Measurements from ENCODE around the gene TPO. TPM values are rescaled to one million over a fixed set of nuclear protein-coding genes. Genes with fewer than 3 reads are reported as not detected.

Gene TPO
- total RNA-seq, 1 experiment from 2014 or later = not detected

- Histone ChIP-seq H3K79me1 (ENCODE audit: insufficient read depth, low read depth, low read length, poor library complexity, severe bottlenecking) (no peaks in the 10 kb centered on the region), H2BK120ac (ENCODE audit: low read depth, low read length, poor library complexity, severe bottlenecking) (no peak overlapping the region), H2AK5ac (ENCODE audit: insufficient read length, low read length) (no peak overlapping the region), H3K56ac (ENCODE audit: insufficient read length, low read depth, low read length) (no peak overlapping the region), H2BK20ac (ENCODE audit: low read depth, low read length, poor library complexity, severe bottlenecking) (no peak overlapping the region), H3K18ac (ENCODE audit: insufficient read length, low read depth, low read length) (no peak overlapping the region), H3K4ac (ENCODE audit: low read depth, low read length) (no peak overlapping the region), H3K27me3 (ENCODE audit: insufficient read depth, low read length) (no peaks in the 10 kb centered on the region), H4K20me1 (ENCODE audit: control insufficient read depth, insufficient read depth, insufficient read length) (no peaks in the 10 kb centered on the region), H3K4me2 (ENCODE audit: insufficient read depth, insufficient read length, low read length) (no peak overlapping the region), H3K4me1 (ENCODE audit: insufficient read depth, low read length) (peaks cover 3% of the 10 kb centered on the region; the same call in 1 of the 2 replicates), H3K79me2 (ENCODE audit: insufficient read depth, low read length) (no peaks in the 10 kb centered on the region), H4K91ac (ENCODE audit: insufficient read length, low read depth, low read length) (no peak overlapping the region), H2AFZ (ENCODE audit: low read length) (no peak overlapping the region), H3K9me3 (ENCODE audit: control insufficient read depth, low read depth, low read length) (no peaks in the 10 kb centered on the region), H2BK12ac (ENCODE audit: insufficient read length, low read depth, low read length) (no peak overlapping the region), H3T11ph (ENCODE audit: low read length) (no peak overlapping the region), H2BK15ac (ENCODE audit: low read depth, low read length) (no peak overlapping the region), H3K23ac (ENCODE audit: insufficient read length, low read depth, low read length) (no peak overlapping the region), H4K8ac (replicated peaks; ENCODE audit: insufficient read length, low read depth, low read length) (no peak overlapping the region), H4K5ac (ENCODE audit: insufficient read length, low read depth, low read length) (no peak overlapping the region), H2BK5ac (ENCODE audit: insufficient read length, low read length) (no peak overlapping the region), H3K9ac (ENCODE audit: extremely low read depth, insufficient read length, low read length) (no peak overlapping the region), H3K27ac (ENCODE audit: insufficient read length, low read depth, low read length) (no peak overlapping the region), H3K23me2 (ENCODE audit: insufficient read length, low read depth, low read length, poor library complexity, severe bottlenecking) (no peaks in the 10 kb centered on the region), H3K14ac (ENCODE audit: insufficient read depth, low read length) (no peak overlapping the region)
- Mint-ChIP-seq H3K36me3 (ENCODE audit: insufficient read depth in 1 of 3, low read depth in 3 of 3) (peaks cover 0 to 7% (median 4%) of the 10 kb centered on the region in 3 experiments; a peak in 4 of 7 replicates), H3K27me3 (ENCODE audit: low read depth) (no peaks in the 10 kb centered on the region; the same call in 1 of the 2 replicates), H3K27ac (no peak overlapping the region), H3K4me1 (peaks cover 20 to 23% of the 10 kb centered on the region in 2 experiments), H3K4me3 (no peak overlapping the region), H3K9me3 (peaks cover 4% of the 10 kb centered on the region in 2 experiments; a peak in 2 of 5 replicates)
- no CpG with 5 or more reads among the region's 14 CpGs for WGBS (ENCODE audit: extremely low coverage, insufficient read length, low lambda C conversion rate)
- DNase-seq = no peak
- TF ChIP-seq, protein P1, sequence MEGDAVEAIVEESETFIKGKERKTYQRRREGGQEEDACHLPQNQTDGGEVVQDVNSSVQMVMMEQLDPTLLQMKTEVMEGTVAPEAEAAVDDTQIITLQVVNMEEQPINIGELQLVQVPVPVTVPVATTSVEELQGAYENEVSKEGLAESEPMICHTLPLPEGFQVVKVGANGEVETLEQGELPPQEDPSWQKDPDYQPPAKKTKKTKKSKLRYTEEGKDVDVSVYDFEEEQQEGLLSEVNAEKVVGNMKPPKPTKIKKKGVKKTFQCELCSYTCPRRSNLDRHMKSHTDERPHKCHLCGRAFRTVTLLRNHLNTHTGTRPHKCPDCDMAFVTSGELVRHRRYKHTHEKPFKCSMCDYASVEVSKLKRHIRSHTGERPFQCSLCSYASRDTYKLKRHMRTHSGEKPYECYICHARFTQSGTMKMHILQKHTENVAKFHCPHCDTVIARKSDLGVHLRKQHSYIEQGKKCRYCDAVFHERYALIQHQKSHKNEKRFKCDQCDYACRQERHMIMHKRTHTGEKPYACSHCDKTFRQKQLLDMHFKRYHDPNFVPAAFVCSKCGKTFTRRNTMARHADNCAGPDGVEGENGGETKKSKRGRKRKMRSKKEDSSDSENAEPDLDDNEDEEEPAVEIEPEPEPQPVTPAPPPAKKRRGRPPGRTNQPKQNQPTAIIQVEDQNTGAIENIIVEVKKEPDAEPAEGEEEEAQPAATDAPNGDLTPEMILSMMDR (conservative IDR thresholded peaks at IDR 0.05) = no peak
Measured at GRCh38 chr2:1586251-1586922, 173.1 kb downstream of the TPO start.

All from H9 (cell line).